ENCODE data around the gene LRMDA. TPM values are rescaled to one million over a fixed set of nuclear protein-coding genes. Genes with fewer than 3 reads are reported as not detected.

Gene LRMDA
- total RNA-seq, 1 experiment from 2014 or later: 1.2 TPM

- no peak overlapping the region for H3K4me2 ChIP-seq (ENCODE audit: low read length)
- peaks cover 26% of the 10 kb centered on the region for H3K27me3 ChIP-seq (ENCODE audit: low read length)
- no peaks in the 10 kb centered on the region for H3F3A ChIP-seq (ENCODE audit: low read length, unreplicated experiment)
- ATAC-seq: no peak
- H3K4me1 ChIP-seq (ENCODE audit: insufficient read depth, low read length): no peaks in the 10 kb centered on the region
- intact Hi-C loops (cut with micrococcal nuclease): no loop called here
- ChIA-PET POLR2A (ENCODE audit: unreplicated experiment) (no interaction called here), CTCF (no interaction called here)
- no peaks in the 10 kb centered on the region for H4K20me1 ChIP-seq (ENCODE audit: low read length)
- no peak overlapping the region for H3K9ac ChIP-seq (ENCODE audit: low read length)
- no peak overlapping the region for H3K4me3 ChIP-seq (ENCODE audit: low read length)
- no peak overlapping the region for H2AFZ ChIP-seq (ENCODE audit: low read length)
- TF ChIP-seq, protein P1, sequence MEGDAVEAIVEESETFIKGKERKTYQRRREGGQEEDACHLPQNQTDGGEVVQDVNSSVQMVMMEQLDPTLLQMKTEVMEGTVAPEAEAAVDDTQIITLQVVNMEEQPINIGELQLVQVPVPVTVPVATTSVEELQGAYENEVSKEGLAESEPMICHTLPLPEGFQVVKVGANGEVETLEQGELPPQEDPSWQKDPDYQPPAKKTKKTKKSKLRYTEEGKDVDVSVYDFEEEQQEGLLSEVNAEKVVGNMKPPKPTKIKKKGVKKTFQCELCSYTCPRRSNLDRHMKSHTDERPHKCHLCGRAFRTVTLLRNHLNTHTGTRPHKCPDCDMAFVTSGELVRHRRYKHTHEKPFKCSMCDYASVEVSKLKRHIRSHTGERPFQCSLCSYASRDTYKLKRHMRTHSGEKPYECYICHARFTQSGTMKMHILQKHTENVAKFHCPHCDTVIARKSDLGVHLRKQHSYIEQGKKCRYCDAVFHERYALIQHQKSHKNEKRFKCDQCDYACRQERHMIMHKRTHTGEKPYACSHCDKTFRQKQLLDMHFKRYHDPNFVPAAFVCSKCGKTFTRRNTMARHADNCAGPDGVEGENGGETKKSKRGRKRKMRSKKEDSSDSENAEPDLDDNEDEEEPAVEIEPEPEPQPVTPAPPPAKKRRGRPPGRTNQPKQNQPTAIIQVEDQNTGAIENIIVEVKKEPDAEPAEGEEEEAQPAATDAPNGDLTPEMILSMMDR (conservative IDR thresholded peaks at IDR 0.05; ENCODE audit: low read depth, low read length): no peak
- TF ChIP-seq EZH2 (IDR thresholded peaks at IDR 0.05; ENCODE audit: low read length, unreplicated experiment) (no peak), EZH2phosphoT487 (IDR thresholded peaks at IDR 0.05; ENCODE audit: borderline replicate concordance, low read length) (no peak)
- H3K27ac ChIP-seq (ENCODE audit: low read length): no peak overlapping the region
- no peaks in the 10 kb centered on the region for H3K36me3 ChIP-seq (ENCODE audit: low read depth, low read length)
- H3K9me2 ChIP-seq (replicated peaks; ENCODE audit: low read length): no peaks in the 10 kb centered on the region
- H3K79me2 ChIP-seq (ENCODE audit: low read length): no peaks in the 10 kb centered on the region
- DNase-seq: no peak
- BruUV-seq (replicated peaks): no TSS peak
- no peaks in the 10 kb centered on the region for H3K9me3 ChIP-seq (ENCODE audit: low read length)
Observed at GRCh38 chr10:75613685-75614504, 182.5 kb downstream of the LRMDA start.

- intact Hi-C loops (cut with micrococcal nuclease): no loop called here
- H3K79me2 ChIP-seq (ENCODE audit: low read length): no peaks in the 10 kb centered on the region
- no peak overlapping the region for H3K4me2 ChIP-seq (ENCODE audit: low read length)
- no peak for ATAC-seq
- H3F3A ChIP-seq (ENCODE audit: low read length, unreplicated experiment): no peaks in the 10 kb centered on the region
- no peak overlapping the region for H3K4me3 ChIP-seq (ENCODE audit: low read length)
- H2AFZ ChIP-seq (ENCODE audit: low read length): no peak overlapping the region
- TF ChIP-seq EZH2 (IDR thresholded peaks at IDR 0.05; ENCODE audit: low read length, unreplicated experiment) (no peak), EZH2phosphoT487 (IDR thresholded peaks at IDR 0.05; ENCODE audit: borderline replicate concordance, low read length) (no peak)
- TF ChIP-seq, protein P1 (conservative IDR thresholded peaks at IDR 0.05; ENCODE audit: low read depth, low read length): no peak
- no peaks in the 10 kb centered on the region for H3K9me3 ChIP-seq (ENCODE audit: low read length)
- DNase-seq: no peak
- H3K4me1 ChIP-seq (ENCODE audit: insufficient read depth, low read length): no peaks in the 10 kb centered on the region
- H3K9me2 ChIP-seq (replicated peaks; ENCODE audit: low read length): no peaks in the 10 kb centered on the region
- ChIA-PET POLR2A (ENCODE audit: unreplicated experiment) (no interaction called here), CTCF (no interaction called here)
- H4K20me1 ChIP-seq (ENCODE audit: low read length): no peaks in the 10 kb centered on the region
- no peaks in the 10 kb centered on the region for H3K36me3 ChIP-seq (ENCODE audit: low read depth, low read length)
- H3K27me3 ChIP-seq (ENCODE audit: low read length): peaks cover 29% of the 10 kb centered on the region
- BruUV-seq (replicated peaks): no TSS peak
- no peak overlapping the region for H3K9ac ChIP-seq (ENCODE audit: low read length)
- H3K27ac ChIP-seq (ENCODE audit: low read length): no peak overlapping the region
Observed at GRCh38 chr10:75616076-75616475, 184.7 kb downstream of the LRMDA start.

DNA sequence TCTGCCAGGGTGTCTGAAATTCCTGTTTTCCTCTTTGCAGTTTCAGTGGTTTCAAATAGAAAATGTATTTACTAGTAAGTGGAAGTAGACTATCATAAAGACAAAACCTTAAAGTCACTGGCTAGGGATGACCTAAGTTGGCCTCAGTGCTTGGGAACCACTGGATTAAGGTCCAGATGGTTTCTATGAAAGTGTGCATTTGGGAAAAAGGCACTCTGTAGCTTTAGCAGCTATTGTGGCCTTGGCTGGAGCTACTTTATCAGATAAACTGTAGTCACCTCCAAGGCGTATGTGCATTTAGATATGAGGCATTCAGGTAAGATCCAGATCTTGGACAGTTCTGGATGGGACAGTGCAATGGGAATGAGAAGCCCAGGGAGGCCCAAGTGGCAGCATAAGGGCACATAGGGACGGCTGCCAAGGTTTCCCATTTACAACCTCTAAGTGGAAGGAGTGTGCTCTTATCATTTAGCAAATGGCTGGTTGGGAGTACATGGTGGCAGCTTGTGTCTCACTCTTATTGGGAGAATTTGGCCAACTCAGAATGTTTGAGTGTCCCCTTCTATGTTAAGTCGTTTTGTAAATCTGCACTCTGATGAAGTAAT, 185.6 kb downstream of the LRMDA start:
- no peaks in the 10 kb centered on the region for H3K9me3 ChIP-seq (ENCODE audit: low read length)
- no peak overlapping the region for H3K4me2 ChIP-seq (ENCODE audit: low read length)
- no peak overlapping the region for H3K4me3 ChIP-seq (ENCODE audit: low read length)
- H3K9ac ChIP-seq (ENCODE audit: low read length): no peak overlapping the region
- TF ChIP-seq EZH2phosphoT487 (IDR thresholded peaks at IDR 0.05; ENCODE audit: borderline replicate concordance, low read length) (no peak), EZH2 (IDR thresholded peaks at IDR 0.05; ENCODE audit: low read length, unreplicated experiment) (no peak)
- TF ChIP-seq, protein P1 (conservative IDR thresholded peaks at IDR 0.05; ENCODE audit: low read depth, low read length): no peak
- intact Hi-C loops (cut with micrococcal nuclease): no loop called here
- no peak for DNase-seq
- H3F3A ChIP-seq (ENCODE audit: low read length, unreplicated experiment): no peaks in the 10 kb centered on the region
- ATAC-seq: no peak
- no peak overlapping the region for H2AFZ ChIP-seq (ENCODE audit: low read length)
- H3K79me2 ChIP-seq (ENCODE audit: low read length): no peaks in the 10 kb centered on the region
- ChIA-PET CTCF (no interaction called here), POLR2A (ENCODE audit: unreplicated experiment) (no interaction called here)
- BruUV-seq (replicated peaks): no TSS peak
- no peaks in the 10 kb centered on the region for H3K36me3 ChIP-seq (ENCODE audit: low read depth, low read length)
- no peak overlapping the region for H3K27ac ChIP-seq (ENCODE audit: low read length)
- H4K20me1 ChIP-seq (ENCODE audit: low read length): no peaks in the 10 kb centered on the region
- H3K4me1 ChIP-seq (ENCODE audit: insufficient read depth, low read length): no peaks in the 10 kb centered on the region
- H3K27me3 ChIP-seq (ENCODE audit: low read length): peaks cover 36% of the 10 kb centered on the region
- H3K9me2 ChIP-seq (replicated peaks; ENCODE audit: low read length): no peaks in the 10 kb centered on the region
